GM12872 (cell line): Measurements from ENCODE around the gene MAPRE2.

Experiments
- TF ChIP-seq, protein P1 (sequence below): IDR thresholded peaks from 3 replicates; pipeline ENCODE4 v1.5.1; 2011; ENCODE audit warnings: low read depth, mild to moderate bottlenecking, low read length, moderate library complexity; ENCODE audit not compliant: insufficient read depth

Gene MAPRE2

DNA sequence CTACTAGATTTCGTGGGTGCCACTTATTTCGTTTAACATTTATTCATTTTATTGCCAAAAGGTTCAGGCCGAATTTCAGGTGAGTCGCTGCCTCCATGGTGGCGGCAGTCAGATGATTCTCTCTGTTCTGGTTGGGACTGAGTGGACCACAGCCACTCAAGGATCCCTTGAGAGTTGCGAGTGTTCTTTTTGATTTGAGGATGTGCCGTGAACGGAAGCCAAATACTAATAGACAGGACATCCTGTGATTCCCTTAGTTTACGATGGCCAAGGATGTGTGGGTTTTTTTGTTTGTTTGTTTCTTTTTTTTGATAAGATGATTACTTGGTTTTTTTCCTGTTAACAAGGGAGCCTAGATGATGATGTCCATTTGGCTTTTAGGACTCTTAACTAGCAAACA lies 13.2 kb downstream of the MAPRE2 start:
- TF ChIP-seq, protein P1, sequence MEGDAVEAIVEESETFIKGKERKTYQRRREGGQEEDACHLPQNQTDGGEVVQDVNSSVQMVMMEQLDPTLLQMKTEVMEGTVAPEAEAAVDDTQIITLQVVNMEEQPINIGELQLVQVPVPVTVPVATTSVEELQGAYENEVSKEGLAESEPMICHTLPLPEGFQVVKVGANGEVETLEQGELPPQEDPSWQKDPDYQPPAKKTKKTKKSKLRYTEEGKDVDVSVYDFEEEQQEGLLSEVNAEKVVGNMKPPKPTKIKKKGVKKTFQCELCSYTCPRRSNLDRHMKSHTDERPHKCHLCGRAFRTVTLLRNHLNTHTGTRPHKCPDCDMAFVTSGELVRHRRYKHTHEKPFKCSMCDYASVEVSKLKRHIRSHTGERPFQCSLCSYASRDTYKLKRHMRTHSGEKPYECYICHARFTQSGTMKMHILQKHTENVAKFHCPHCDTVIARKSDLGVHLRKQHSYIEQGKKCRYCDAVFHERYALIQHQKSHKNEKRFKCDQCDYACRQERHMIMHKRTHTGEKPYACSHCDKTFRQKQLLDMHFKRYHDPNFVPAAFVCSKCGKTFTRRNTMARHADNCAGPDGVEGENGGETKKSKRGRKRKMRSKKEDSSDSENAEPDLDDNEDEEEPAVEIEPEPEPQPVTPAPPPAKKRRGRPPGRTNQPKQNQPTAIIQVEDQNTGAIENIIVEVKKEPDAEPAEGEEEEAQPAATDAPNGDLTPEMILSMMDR: no peak

DNA sequence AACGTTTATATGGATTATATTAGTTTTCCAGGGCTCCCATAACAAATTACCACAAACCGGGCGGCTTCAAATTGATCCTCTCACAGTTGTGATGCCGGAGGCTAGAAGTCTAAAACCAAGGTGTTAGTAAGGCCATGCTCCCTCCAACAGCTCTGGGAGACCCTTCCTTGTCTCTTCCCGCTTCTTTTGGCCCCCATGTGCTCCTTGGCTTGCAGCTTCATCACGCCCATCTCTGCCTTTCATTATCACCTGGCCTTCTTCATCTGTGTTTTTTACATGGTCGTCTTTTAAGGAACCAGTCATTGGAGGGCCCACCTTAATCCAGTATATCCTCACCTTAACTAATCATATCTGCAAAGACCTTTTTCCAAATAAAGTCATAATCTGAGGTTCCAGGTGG lies 13.9 kb downstream of the MAPRE2 start:
- TF ChIP-seq, protein P1: no peak

DNA sequence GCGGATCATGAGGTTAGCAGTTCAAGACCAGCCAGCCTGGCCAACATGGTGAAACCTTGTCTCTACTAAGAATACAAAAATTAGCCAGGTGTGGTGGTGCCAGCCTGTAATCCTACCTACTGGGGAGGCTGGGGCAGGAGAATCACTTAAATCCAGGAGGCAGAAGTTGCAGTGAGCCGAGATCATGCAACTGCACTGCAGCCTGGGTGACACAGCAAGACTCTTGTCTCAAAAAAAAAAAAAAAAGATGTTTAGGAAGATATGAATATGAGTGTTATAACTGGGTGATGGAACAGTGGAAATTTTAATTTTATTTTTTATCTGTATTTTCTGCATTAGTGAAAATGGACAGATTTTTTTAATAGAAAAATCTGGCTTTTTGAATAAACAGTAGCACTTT lies 14.5 kb downstream of the MAPRE2 start:
- TF ChIP-seq, protein P1: no peak

DNA sequence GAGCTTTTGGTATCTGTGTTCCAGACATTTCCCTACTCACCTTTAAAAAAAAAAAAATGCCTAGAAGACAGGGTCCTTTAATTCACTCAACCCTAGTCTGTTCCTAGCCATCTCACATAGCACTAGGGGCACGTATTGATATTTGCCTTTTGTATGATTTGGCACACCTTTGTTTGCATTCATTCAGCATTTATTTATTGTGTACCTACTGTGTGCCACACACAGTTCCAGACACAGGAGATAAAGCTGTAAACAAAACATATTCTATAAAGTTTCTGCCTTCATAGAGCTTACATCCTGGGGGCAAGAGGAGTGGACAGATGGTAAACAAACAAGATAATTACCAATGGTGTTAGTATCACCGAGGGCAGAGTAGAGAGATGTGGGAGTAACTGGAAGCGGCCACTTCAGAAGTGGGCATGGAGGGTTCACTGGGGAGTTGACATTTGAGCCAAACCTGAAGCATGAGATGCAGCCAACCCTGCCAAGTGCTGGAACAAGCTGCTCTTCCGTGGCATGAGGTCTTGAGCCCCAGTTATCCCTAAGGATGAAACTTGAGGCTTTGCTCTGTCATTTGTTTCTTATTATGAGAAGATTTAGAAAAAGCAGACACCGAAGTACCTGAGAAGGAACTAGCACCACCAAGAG lies 18.2 kb downstream of the MAPRE2 start:
- TF ChIP-seq, protein P1: no peak

DNA sequence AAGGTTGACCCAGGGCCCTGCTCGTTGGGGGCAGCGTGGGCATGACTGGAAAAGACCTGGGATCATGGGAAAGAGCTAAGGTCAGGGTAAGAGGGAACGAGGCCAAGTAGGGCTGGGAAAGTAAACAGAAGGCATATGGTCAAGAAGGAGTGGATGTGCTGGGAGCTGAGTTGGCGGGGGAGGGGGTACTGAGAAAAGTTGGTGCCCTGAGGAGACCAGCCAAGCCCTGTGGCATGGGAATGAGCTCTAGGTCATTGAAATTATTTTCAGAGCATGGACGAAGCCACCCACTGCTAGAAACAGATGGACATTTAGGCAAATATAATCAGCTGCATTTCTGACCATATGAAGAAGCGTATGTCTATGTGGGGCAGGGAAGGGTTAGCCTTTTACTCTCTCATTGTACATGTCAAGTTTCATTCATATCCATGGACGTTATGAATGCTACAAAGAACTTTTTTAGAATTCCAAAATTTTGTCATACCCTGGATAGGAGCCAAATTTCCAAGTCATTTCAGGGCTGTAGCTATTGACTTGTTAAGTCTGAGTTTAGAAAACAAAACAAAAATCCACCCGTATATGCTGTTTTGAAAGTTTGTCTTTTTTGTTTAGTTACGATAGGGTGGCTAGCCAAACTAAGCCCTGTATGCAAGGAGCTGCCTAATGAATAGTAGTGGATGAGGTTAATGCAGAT lies 19.1 kb downstream of the MAPRE2 start:
- TF ChIP-seq, protein P1: no peak

DNA sequence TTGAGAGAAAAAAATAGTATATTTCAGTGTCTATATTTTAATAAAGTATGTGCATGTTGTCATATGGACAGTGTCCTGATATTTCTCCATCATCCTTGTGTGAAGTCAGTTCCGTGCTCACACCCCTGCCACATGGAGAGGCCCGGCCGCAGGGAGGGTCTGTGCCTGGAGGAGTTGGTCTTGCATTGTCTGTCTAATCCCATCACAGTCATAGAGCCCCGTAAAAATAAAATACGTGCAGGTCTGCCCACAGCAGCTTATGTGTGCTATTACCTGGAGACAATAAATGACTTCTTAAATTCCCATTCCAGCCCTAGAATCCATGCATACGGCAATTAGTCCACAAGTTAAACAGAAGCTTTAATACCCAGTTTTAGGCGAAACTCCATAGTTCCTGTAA lies 20.1 kb downstream of the MAPRE2 start:
- TF ChIP-seq, protein P1: no peak

DNA sequence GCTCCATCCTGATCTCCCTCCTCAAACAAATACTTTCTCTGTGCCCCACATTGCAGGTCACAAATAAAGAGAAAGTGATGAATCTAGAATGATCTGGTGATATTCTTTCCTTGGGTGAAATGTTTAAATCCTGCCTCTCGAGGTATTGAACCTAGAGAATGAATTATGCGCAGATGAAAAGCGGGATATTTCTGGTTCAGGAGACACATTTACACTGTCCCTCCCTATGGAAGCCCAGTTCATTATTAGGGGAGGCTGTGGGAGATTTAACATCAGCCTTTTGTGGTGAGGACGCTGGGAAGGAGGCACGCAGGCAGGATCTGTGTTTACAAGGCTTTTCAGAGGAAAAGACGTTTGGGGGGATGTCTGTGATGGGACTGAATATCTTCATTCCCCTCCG lies 20.6 kb downstream of the MAPRE2 start:
- TF ChIP-seq, protein P1: no peak
